ENCODE results near the gene ATP5MG.
A peak's percentile ranks its signal among the peaks of the same experiment; 100 is the strongest.

ATP5MG gene

DNA sequence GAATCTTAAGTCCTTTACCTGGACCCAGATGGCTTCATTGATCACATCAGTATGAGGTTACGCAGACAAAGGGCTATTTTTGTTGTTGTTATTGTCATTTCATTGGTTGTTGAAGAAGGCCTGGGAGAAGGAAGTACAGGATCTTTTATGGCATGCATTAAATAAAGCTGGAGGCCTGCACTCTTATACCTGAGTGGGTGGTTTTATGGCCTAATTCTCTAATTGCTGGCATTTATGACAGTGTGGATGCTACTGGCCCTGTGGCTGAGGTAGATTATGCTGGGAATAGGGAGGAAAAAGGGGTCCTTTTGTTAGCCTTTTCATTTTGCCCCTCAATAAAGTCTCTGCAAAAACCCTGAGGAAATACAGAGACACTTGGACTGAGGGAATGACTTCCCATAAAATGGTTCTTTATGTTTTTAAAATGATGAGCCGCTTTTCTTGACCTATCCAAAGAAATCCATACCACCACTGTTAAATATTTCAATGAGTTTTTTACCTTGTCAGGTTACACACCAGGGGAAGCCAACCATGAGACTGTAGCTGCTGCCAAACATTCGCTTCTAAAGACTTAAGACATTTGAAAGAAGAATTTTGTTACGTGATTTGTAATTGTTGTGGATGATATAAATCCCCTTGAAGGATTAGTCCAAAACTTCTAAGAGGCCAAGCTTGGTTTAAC, 41.6 kb downstream of the ATP5MG start:
- no peak for DNase-seq

DNA sequence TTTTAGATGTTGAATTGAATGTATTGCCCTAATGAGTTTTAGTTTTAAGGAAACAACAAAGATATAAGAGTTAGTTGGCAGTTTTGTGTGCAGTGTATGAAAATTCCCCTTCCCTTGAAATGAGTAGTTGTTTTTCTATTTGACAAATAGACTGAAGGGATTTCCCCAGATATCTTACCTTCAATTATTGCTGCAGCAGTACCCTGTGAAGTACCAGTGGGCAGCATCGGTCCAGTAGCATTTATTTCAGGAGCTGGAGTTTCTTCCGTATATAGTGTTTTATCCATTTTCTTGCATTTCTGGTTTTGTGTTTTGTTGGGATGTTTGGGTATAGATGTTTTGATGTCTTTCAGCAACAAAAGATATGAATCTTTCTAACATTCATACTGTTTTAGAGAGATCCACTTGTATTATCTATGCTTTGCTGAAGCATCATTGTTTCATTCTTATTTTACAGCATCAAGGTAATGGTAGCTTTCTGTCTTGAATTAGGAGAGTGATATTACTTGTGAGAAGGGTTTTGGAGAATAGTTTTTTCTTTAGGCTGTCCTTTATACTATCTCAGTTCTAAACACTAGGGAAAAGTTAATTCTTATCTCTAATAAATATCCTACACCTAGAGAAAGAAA, 42.3 kb downstream of the ATP5MG start:
- DNase-seq, result no peak

DNA sequence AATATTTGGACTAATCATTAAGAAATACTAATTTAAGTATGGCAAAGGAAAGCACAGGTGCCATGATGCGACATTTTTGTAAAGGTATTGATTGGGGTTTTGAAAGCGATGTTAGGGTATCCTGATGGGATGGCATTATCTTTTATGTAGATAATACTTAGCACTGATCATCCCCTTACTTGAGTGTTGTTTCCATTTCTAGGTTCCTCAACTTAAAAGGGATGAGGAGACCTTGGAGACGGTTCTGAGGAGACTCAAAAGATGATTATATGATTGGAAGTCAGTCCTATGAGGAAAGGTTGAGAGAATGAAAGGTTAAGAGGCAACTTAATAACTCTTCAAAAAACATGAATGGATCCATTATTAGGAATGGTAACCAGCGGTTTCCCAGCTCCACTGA, 46.0 kb downstream of the ATP5MG start:
- no peak for DNase-seq

DNA sequence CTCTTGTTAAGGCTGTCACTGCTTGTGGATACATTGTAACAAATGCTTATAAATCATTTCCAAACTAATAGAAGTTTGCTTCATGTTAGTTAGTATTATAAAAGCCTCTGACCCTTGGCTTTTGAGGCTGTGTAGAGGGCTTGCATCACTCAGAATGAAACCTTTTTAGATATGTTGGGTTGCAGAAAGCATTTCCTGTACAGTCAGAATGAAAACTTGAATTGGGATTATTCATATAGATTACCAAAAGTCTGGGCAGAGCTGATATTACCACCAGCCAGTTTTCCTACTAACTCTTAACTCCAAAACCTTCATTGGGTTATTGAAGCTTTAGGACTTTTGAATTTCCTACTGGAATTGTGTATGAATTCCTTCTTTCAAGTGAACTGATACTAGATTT, 46.9 kb downstream of the ATP5MG start:
- DNase-seq, result peak; percentile 55

DNA sequence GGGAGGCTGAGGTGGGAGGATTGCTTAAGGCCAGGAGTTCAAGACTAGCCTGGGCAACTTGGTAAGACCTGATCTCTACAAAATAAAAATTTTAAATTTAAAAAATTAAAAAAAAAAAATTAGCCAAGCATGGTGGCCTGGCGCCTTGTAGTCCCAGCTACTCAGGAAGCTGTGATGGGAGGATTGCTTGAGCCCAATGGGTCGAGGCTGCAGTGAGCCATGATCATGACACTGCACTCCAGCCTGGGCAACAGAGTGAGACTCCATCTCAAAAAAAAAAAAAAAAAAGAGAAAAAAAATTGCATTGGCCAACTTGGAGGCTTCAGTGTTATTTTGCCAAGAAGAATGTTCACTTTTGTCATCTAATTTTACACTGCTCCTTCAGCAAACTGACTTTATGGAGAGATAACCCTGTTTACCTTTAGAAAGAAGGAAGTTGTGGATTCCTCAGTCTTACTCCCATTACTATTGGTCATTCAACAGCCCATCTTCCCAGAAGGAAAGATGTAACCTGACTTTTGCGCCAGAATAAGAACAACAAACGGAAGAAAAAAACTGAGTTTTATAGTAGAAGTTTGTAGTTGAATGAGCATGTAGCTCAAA, 48.0 kb downstream of the ATP5MG start:
- no peak for DNase-seq

DNA sequence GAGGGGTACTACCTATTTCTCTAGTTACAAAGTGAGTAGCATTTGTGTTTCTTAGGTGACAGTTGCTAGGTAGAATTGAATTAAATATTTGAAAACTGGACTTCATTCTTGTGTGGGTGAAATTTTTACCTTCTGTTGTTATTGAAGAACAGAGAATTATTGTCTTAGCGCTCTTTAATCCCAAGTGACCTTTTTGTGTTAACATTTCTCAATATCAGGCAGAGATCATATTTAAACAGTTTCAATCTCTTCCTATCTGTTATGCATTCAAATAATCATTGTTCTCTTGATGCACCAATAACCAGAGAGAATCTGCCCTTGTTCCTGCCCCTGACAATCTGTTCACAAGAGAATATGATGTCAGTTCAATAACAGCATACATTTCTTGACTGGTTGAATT, 49.0 kb downstream of the ATP5MG start:
- DNase-seq, result no peak

All from suppressor macrophage treated with lipopolysaccharide for 4 hours (primary cell).